HepG2 (cell line): Measurements from ENCODE around the gene PITHD1. TPM values are rescaled to one million over a fixed set of nuclear protein-coding genes. Genes with fewer than 3 reads are reported as not detected.
A peak's percentile ranks its signal among the peaks of the same experiment; 100 is the strongest.

Source experiments
- CENPT ChIP-seq: sonication (generic); formaldehyde crosslinking; IDR thresholded peaks from 2 replicates; pipeline ENCODE4 v1.8.0; 2022; ENCODE audit warnings: low read depth, mild to moderate bottlenecking, moderate library complexity, missing genetic modification reagents
- DMAP1 ChIP-seq: IDR thresholded peaks from 2 replicates; pipeline ENCODE4 v1.6.1; 2016
- FOXK1 ChIP-seq: sonication (generic); formaldehyde crosslinking; IDR thresholded peaks from 2 replicates; pipeline ENCODE4 v1.4.0; 2020; ENCODE audit warnings: low read depth, missing genetic modification reagents, borderline replicate concordance
- KLF6 ChIP-seq: IDR thresholded peaks from 2 replicates; pipeline ENCODE4 v1.8.0; 2016; ENCODE audit warnings: missing biosample characterization, missing genetic modification reagents
- KMT2B ChIP-seq: IDR thresholded peaks from 2 replicates; pipeline ENCODE4 v1.6.1; 2016; ENCODE audit warnings: missing genetic modification reagents, missing compliant biosample characterization
- LRRFIP1 ChIP-seq: sonication (generic); formaldehyde crosslinking; conservative IDR thresholded peaks from 2 replicates; pipeline ENCODE4 v1.4.0; 2020; ENCODE audit warnings: missing genetic modification reagents
- MXD3 ChIP-seq: IDR thresholded peaks from 2 replicates; pipeline ENCODE4 v1.6.1; 2016; ENCODE audit warnings: mild to moderate bottlenecking, missing biosample characterization, missing genetic modification reagents
- NFE2L2 ChIP-seq: fragments of 150-350 bp; IDR thresholded peaks from 2 replicates; pipeline ENCODE4 v1.6.1; 2014; ENCODE audit warnings: low read length
- PATZ1 ChIP-seq: sonication (generic); formaldehyde crosslinking; IDR thresholded peaks from 2 replicates; pipeline ENCODE4 v1.4.0; 2020; ENCODE audit warnings: missing genetic modification reagents
- RELA ChIP-seq: sonication (generic); formaldehyde crosslinking; IDR thresholded peaks from 2 replicates; pipeline ENCODE4 v1.4.0; 2020; ENCODE audit warnings: missing genetic modification reagents
- SNAPC5 ChIP-seq: sonication (generic); formaldehyde crosslinking; IDR thresholded peaks from 2 replicates; pipeline ENCODE4 v1.8.1; 2023; ENCODE audit warnings: mild to moderate bottlenecking, missing genetic modification reagents, borderline replicate concordance
- SP140L ChIP-seq: sonication (generic); formaldehyde crosslinking; IDR thresholded peaks from 2 replicates; pipeline ENCODE4 v1.4.0; 2020; ENCODE audit warnings: missing genetic modification reagents, borderline replicate concordance
- ZFP36 ChIP-seq: fragments of 150-350 bp; IDR thresholded peaks from 2 replicates; pipeline ENCODE4 v1.6.1; 2018; ENCODE audit warnings: borderline replicate concordance, low read length, low read depth; ENCODE audit not compliant: partially characterized antibody
- ZNF224 ChIP-seq: sonication (generic); formaldehyde crosslinking; IDR thresholded peaks from 2 replicates; pipeline ENCODE4 v1.5.0; 2020; ENCODE audit warnings: mild to moderate bottlenecking, missing genetic modification reagents
- ZNF251 ChIP-seq: sonication (generic); formaldehyde crosslinking; IDR thresholded peaks from 2 replicates; pipeline ENCODE4 v1.9.0; 2021; ENCODE audit warnings: mild to moderate bottlenecking, missing genetic modification reagents
- ZNF607 ChIP-seq: sonication (generic); formaldehyde crosslinking; IDR thresholded peaks from 2 replicates; pipeline ENCODE4 v1.5.1; 2020; ENCODE audit warnings: missing genetic modification reagents, mild to moderate bottlenecking, borderline replicate concordance
- ZNF639 ChIP-seq: conservative IDR thresholded peaks from 2 replicates; pipeline ENCODE4 v1.6.1; 2018; ENCODE audit warnings: missing genetic modification reagents
- ZNF883 ChIP-seq: sonication (generic); formaldehyde crosslinking; IDR thresholded peaks from 2 replicates; pipeline ENCODE4 v1.5.1; 2020; ENCODE audit warnings: mild to moderate bottlenecking, missing genetic modification reagents; ENCODE audit errors: not compliant biosample characterization
- ZNF891 ChIP-seq: sonication (generic); formaldehyde crosslinking; IDR thresholded peaks from 2 replicates; pipeline ENCODE4 v1.5.0; 2020; ENCODE audit warnings: mild to moderate bottlenecking, missing genetic modification reagents
- ZSCAN21 ChIP-seq: sonication (generic); formaldehyde crosslinking; IDR thresholded peaks from 2 replicates; pipeline ENCODE4 v1.8.0; 2022; ENCODE audit warnings: mild to moderate bottlenecking, missing genetic modification reagents, moderate library complexity, borderline replicate concordance
- polyA plus RNA-seq, 8 experiments: library from polyadenylated mRNA; depleted of rRNA in 3 of 8; stranded (reverse) in 7 of 8; unstranded in 1 of 8; fragments of >200 nt; fragmentation: Illumina TruSeq in 4 of 8; extraction: Trizol in 4 of 8; gene quantifications; 2 replicates each; pipeline versions ENCODE4 v1.2.1 to v1.2.3, GENCODE V29; 2011 to 2016; ENCODE audit warnings: low read depth in 4 of 8, missing spikeins in 1 of 8, mixed read lengths in 1 of 8; ENCODE audit not compliant: insufficient read depth in 1 of 8
- total RNA-seq, 5 experiments: library from RNA; depleted of rRNA; stranded (reverse); fragments of >200 nt; fragmentation: Illumina TruSeq; extraction: Trizol; gene quantifications; 2 replicates each; pipeline ENCODE4 v1.2.3, GENCODE V29; 2016; ENCODE audit warnings: low read depth in 1 of 5

PITHD1 gene
- total and polyA plus RNA-seq, 2 of the 13 experiments (the other 11 are each of a cell fraction or from before 2014, with no cell fraction given) = 28.0 to 37.3 TPM

GRCh38 chr1:23742670-23743286, 35.4 kb upstream of the PITHD1 start (continued):
- TF ChIP-seq RELA (no peak), SP140L (CRISPR knock-in tag) (no peak), MXD3 (CRISPR knock-in tag) (no peak), LRRFIP1 (CRISPR knock-in tag) (no peak), ZNF883 (CRISPR knock-in tag) (peak; percentile 6), PATZ1 (no peak), ZNF251 (CRISPR knock-in tag) (no peak), CENPT (CRISPR knock-in tag) (no peak), ZNF607 (CRISPR knock-in tag) (no peak), ZNF639 (CRISPR knock-in tag) (no peak), KLF6 (no peak), DMAP1 (CRISPR knock-in tag) (peak; percentile 1; the same call in 1 of the 2 replicates), ZSCAN21 (CRISPR knock-in tag) (no peak), NFE2L2 (no peak), KMT2B (no peak), ZNF224 (CRISPR knock-in tag) (no peak), ZNF891 (CRISPR knock-in tag) (no peak), ZFP36 (no peak), SNAPC5 (CRISPR knock-in tag) (no peak; the same call in 1 of the 2 replicates), FOXK1 (CRISPR knock-in tag) (no peak)
